PFSK-1 (cell line): ENCODE measurements around the gene HSDL2.

Experiments used
- FOXP2 ChIP-seq: optimal IDR thresholded peaks from 2 replicates; pipeline ENCODE3; 2011; ENCODE audit warnings: borderline replicate concordance, control low read depth, inconsistent platforms; ENCODE audit not compliant: insufficient read depth; ENCODE audit errors: extremely low read length, extremely low read depth
- POLR2AphosphoS5 ChIP-seq: IDR thresholded peaks from 2 replicates; pipeline ENCODE4 v1.6.1; 2012; ENCODE audit warnings: low read depth, mild to moderate bottlenecking, control low read depth, low read length, moderate library complexity
- SIN3A ChIP-seq: IDR thresholded peaks from 2 replicates; pipeline ENCODE4 v1.6.1; 2012; ENCODE audit warnings: mild to moderate bottlenecking, low read length, moderate library complexity, borderline replicate concordance; ENCODE audit not compliant: insufficient read depth
- TAF1 ChIP-seq: IDR thresholded peaks from 2 replicates; pipeline ENCODE4 v1.6.1; 2012; ENCODE audit warnings: low read length, control low read depth, borderline replicate concordance; ENCODE audit not compliant: insufficient read depth
- TF ChIP-seq, protein P1 (sequence below), 2 experiments: IDR thresholded peaks; 2 replicates each; pipeline versions ENCODE4 v1.6.1 to v1.8.0; 2011 to 2012; ENCODE audit warnings: low read depth in 2 of 2, low read length in 2 of 2, control low read depth in 1 of 2, inconsistent platforms in 1 of 2, mild to moderate bottlenecking in 1 of 2, moderate library complexity in 1 of 2; ENCODE audit not compliant: insufficient read depth in 1 of 2

The HSDL2 gene

DNA sequence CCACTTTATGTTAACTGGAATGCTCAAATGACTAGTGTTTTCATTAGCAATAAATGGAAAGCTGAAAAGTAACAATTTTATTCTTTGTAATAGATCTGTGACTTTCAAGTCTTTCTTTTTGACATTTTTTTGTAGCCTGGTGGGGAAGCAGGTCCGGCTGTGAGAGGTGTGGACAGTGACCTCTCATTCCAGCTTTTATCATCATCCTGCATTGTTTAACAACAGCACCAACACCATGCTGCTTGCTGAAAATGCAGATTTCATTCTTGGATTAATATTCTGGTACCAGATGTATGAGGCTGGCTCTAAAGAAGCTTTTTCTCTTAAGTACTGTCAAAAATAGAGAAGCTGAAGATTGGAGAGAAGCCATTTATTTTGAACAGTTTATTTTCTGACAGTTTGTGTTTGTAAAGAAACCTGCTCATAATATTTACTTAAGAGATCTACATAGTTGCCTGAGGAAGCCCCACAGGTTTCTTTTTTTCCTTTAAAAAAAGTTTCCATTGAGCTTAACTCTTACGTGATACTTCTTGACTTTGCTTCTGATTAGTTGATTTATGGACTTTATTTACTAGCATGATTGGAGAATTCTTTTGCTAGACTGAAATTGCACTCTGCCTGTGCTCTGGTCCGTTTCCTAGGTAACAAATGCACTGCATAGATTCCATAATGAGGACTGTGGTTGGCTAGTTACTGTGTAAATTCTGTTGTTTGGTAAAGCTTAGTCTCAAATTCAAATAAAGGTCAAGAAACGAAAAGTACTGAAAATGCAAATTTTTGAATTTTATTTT lies 110.2 kb downstream of the HSDL2 start:
- TF ChIP-seq POLR2AphosphoS5 (no peak), SIN3A (no peak), FOXP2 (no peak), TAF1 (no peak)
- TF ChIP-seq, protein P1, sequence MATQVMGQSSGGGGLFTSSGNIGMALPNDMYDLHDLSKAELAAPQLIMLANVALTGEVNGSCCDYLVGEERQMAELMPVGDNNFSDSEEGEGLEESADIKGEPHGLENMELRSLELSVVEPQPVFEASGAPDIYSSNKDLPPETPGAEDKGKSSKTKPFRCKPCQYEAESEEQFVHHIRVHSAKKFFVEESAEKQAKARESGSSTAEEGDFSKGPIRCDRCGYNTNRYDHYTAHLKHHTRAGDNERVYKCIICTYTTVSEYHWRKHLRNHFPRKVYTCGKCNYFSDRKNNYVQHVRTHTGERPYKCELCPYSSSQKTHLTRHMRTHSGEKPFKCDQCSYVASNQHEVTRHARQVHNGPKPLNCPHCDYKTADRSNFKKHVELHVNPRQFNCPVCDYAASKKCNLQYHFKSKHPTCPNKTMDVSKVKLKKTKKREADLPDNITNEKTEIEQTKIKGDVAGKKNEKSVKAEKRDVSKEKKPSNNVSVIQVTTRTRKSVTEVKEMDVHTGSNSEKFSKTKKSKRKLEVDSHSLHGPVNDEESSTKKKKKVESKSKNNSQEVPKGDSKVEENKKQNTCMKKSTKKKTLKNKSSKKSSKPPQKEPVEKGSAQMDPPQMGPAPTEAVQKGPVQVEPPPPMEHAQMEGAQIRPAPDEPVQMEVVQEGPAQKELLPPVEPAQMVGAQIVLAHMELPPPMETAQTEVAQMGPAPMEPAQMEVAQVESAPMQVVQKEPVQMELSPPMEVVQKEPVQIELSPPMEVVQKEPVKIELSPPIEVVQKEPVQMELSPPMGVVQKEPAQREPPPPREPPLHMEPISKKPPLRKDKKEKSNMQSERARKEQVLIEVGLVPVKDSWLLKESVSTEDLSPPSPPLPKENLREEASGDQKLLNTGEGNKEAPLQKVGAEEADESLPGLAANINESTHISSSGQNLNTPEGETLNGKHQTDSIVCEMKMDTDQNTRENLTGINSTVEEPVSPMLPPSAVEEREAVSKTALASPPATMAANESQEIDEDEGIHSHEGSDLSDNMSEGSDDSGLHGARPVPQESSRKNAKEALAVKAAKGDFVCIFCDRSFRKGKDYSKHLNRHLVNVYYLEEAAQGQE (IDR thresholded peaks at IDR 0.05; ENCODE audit: insufficient read depth in 1 of 2, low read depth in 2 of 2, low read length in 2 of 2): no peak

DNA sequence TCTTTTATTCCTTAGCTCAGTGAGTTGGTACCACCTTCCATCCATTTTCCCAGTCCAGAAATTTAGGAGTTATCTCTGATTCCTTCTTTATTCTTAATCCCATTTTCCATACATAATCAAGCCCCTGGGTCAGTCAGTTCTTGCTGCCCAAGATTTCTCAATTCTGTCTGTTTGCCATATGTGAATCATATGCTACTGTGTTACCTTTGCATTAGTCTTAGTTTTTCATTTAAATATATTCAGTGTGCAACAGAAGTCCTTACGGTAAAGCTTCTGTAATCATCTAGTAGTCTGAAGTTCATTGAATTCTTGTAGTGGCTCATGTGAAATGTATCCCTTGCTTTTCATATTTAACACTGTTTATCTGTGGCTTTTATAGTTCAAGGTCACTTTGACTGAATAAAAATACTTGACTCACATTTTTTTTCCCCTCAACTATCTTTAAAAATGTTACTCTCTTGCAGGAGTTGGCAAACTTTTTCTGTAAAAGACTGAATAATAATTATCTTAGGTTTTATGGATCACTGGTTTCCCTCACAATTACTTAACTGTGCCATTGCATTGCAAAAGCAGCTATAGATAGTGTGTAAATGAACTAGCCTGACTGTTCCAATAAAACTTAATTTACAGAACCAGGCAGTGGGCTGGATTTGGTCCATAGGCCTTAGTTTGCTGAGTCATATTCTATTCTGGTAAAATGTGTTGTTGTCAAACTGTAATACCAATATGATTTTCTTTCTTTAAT lies 113.7 kb downstream of the HSDL2 start:
- TF ChIP-seq, protein P1 (IDR thresholded peaks at IDR 0.05; ENCODE audit: insufficient read depth in 1 of 2, low read depth in 2 of 2, low read length in 2 of 2): no peak
- TF ChIP-seq FOXP2: no peak
- no peak for TF ChIP-seq POLR2AphosphoS5
- TF ChIP-seq TAF1: no peak
- no peak for TF ChIP-seq SIN3A

DNA sequence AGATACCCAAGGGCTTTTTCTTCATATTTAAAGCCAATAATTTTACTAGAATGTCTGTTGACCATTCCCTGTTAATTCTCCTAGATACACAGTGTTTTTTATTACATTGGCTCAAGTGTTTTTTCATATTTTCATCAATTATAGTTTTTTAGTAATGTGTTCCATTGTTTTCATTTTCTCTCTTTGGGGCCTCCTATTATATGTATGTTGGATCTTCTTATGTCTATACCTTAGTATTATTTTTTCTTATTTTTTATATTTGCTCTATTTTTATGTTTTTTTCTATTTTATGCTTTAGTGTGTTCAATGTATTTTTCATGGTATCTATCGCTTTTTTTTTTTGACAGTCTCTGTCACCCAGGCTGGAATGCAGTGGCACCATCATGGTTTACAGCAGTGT lies 114.2 kb downstream of the HSDL2 start:
- TF ChIP-seq POLR2AphosphoS5: no peak
- no peak for TF ChIP-seq TAF1
- TF ChIP-seq, protein P1 (IDR thresholded peaks at IDR 0.05; ENCODE audit: insufficient read depth in 1 of 2, low read depth in 2 of 2, low read length in 2 of 2): no peak
- TF ChIP-seq FOXP2: no peak
- TF ChIP-seq SIN3A: no peak

DNA sequence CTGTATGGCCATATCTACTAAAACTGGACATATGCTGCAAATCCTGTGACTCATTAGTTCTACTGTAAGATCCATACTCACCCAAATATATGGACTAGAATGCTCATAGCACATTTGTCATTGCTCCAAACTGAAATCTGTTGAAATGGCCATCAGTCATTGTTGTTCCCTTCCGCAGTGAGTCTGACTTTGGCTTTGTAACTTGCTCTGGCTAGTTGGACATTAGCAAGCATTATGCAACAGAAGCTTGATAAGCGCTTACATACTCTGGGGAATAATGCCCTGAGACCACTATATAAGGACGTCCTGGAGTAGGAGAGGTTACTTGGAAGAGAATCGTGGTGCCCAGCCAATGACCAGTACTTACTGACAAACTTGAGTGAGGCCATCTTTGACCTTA lies 115.7 kb downstream of the HSDL2 start:
- TF ChIP-seq TAF1 (no peak), SIN3A (no peak), FOXP2 (no peak), POLR2AphosphoS5 (no peak)
- TF ChIP-seq, protein P1 (IDR thresholded peaks at IDR 0.05; ENCODE audit: insufficient read depth in 1 of 2, low read depth in 2 of 2, low read length in 2 of 2): no peak
